ENCODE results near the gene CASP5.
"Not testable (repeated sequence)": the region's sequence is repeated elsewhere in the genome, so short reads cannot be mapped to it uniquely, and the experiment has no call there.

The CASP5 gene

GRCh38 chr11:105033343-105033742 is 10.4 kb upstream of the CASP5 start:
- DNase-seq, result no peak

GRCh38 chr11:105032495-105032894 is 9.5 kb upstream of the CASP5 start:
- DNase-seq, result no peak

- DNase-seq, result no peak
These were observed 4.7 kb upstream of the CASP5 start for GRCh38 chr11:105027678-105028077.

- no peak for DNase-seq
These were observed 1.4 kb upstream of the CASP5 start for GRCh38 chr11:105024394-105024793.

- DNase-seq, result no peak
These were observed 441 bp downstream of the CASP5 start for GRCh38 chr11:105022527-105022926.

- no peak for DNase-seq
These were observed 15.5 kb downstream of the CASP5 start for GRCh38 chr11:105007463-105007862.

GRCh38 chr11:105005451-105005845 is 17.5 kb downstream of the CASP5 start:
- no peak for DNase-seq

GRCh38 chr11:105004021-105004420 is 18.9 kb downstream of the CASP5 start:
- no peak for DNase-seq

GRCh38 chr11:105003151-105003550 is 19.8 kb downstream of the CASP5 start:
- DNase-seq, result no peak

GRCh38 chr11:105000797-105001196 is 22.2 kb downstream of the CASP5 start:
- DNase-seq, result peak; percentile 69

GRCh38 chr11:105000167-105000566 is 22.8 kb downstream of the CASP5 start:
- DNase-seq, result peak; percentile 3

GRCh38 chr11:104999721-105000120 is 23.2 kb downstream of the CASP5 start:
- no peak for DNase-seq

GRCh38 chr11:104997288-104997687 is 25.7 kb downstream of the CASP5 start:
- DNase-seq, result no peak

GRCh38 chr11:104995001-104995408 is 28.0 kb downstream of the CASP5 start:
- no peak for DNase-seq

GRCh38 chr11:104992781-104993180 is 30.2 kb downstream of the CASP5 start:
- DNase-seq, result no peak

GRCh38 chr11:104991994-104992393 is 31.0 kb downstream of the CASP5 start:
- DNase-seq, result no peak

GRCh38 chr11:104984808-104985207 is 38.2 kb downstream of the CASP5 start:
- DNase-seq, result no peak

GRCh38 chr11:104979839-104980238 is 43.1 kb downstream of the CASP5 start:
- no peak for DNase-seq

GRCh38 chr11:104973616-104974015 is 49.4 kb downstream of the CASP5 start:
- no peak for DNase-seq

GRCh38 chr11:104972924-104973323 is 50.0 kb downstream of the CASP5 start:
- not testable (repeated sequence) for DNase-seq

GRCh38 chr11:104970756-104971155 is 52.2 kb downstream of the CASP5 start:
- no peak for DNase-seq

- DNase-seq, result no peak
These were observed 53.9 kb downstream of the CASP5 start for GRCh38 chr11:104968856-104969776.

- DNase-seq, result peak; percentile 12
These were observed 54.6 kb downstream of the CASP5 start, which contains the start of gene CASP4 for GRCh38 chr11:104968355-104968855. Gene CASP4, minus strand, starts transcription at chr11:104968574. Its CDS starts 49 bp downstream, at chr11:104968525.
